HG02798 (cell line): ENCODE measurements around the gene SLC9A8.

Source experiments
- ATAC-seq: cut with Tn5 transposase; IDR thresholded peaks from one replicate; pipeline ENCODE4 v1.9.1; 2021; ENCODE audit warnings: mild to moderate bottlenecking; ENCODE audit not compliant: unreplicated experiment, poor library complexity

Gene SLC9A8

GRCh38 chr20:49786668-49787370, 25.8 kb upstream of the SLC9A8 start:
- no peak for ATAC-seq

GRCh38 chr20:49787371-49788357, 25.0 kb upstream of the SLC9A8 start:
- no peak for ATAC-seq

GRCh38 chr20:49790077-49790798, 22.4 kb upstream of the SLC9A8 start:
- ATAC-seq = no peak

GRCh38 chr20:49791165-49791564, 21.5 kb upstream of the SLC9A8 start:
- ATAC-seq = no peak

GRCh38 chr20:49792006-49792405, 20.6 kb upstream of the SLC9A8 start:
- ATAC-seq = no peak

- no peak for ATAC-seq
Observed at GRCh38 chr20:49792611-49793010, 20.0 kb upstream of the SLC9A8 start.

- ATAC-seq = no peak
Observed at GRCh38 chr20:49794336-49795134, 18.1 kb upstream of the SLC9A8 start.

- ATAC-seq = no peak
Observed at GRCh38 chr20:49795135-49795424, 17.5 kb upstream of the SLC9A8 start.

GRCh38 chr20:49796600-49797343, 15.9 kb upstream of the SLC9A8 start:
- ATAC-seq = no peak

- ATAC-seq = no peak
Observed at GRCh38 chr20:49797344-49797615, 15.3 kb upstream of the SLC9A8 start.

- ATAC-seq = no peak
Observed at GRCh38 chr20:49798718-49799117, 13.9 kb upstream of the SLC9A8 start.

GRCh38 chr20:49799698-49800097, 12.9 kb upstream of the SLC9A8 start:
- no peak for ATAC-seq

GRCh38 chr20:49803418-49803817, 9.2 kb upstream of the SLC9A8 start:
- ATAC-seq = no peak

- ATAC-seq = no peak
Observed at GRCh38 chr20:49804364-49804763, 8.3 kb upstream of the SLC9A8 start.

GRCh38 chr20:49805224-49805876, 7.3 kb upstream of the SLC9A8 start:
- ATAC-seq = peak; percentile 54

- no peak for ATAC-seq
Observed at GRCh38 chr20:49808753-49809152, 3.9 kb upstream of the SLC9A8 start.

- no peak for ATAC-seq
Observed at GRCh38 chr20:49809803-49810359, 2.7 kb upstream of the SLC9A8 start.

- ATAC-seq = no peak
Observed at GRCh38 chr20:49810491-49811190, 2.0 kb upstream of the SLC9A8 start.
